HEK293 (cell line): ENCODE data around the gene CELSR1.

ENCODE experiments used
- CTCF ChIA-PET: fragments of 350-600 bp; formaldehyde crosslinking; extraction: SDS; loops from one replicate; lab custom pipeline; 2021; ENCODE audit warnings: antibody characterized with exemption; lab: Yijun Ruan, JAX
- POLR2A ChIA-PET: fragments of 300-600 bp; formaldehyde crosslinking; extraction: SDS; loops from one replicate; lab custom pipeline; 2020; ENCODE audit warnings: antibody characterized with exemption, inconsistent platforms; lab: Yijun Ruan, JAX
- H3K27ac ChIP-seq: fragments of 200-500 bp; sonication (Bioruptor generic); 2 replicates; pipeline ENCODE4 v1.5.1; 2014; ENCODE audit warnings: low read depth, low read length, control low read depth, inconsistent platforms; ENCODE audit errors: extremely low read depth
- H3K36me3 ChIP-seq, 2 experiments: fragments of 200-500 bp in 1 of 2; sonication (Bioruptor generic) in 1 of 2; 1 replicate in 1 of 2; 2 replicates in 1 of 2; pipeline ENCODE4 v1.5.1; 2014 to 2017; ENCODE audit warnings: inconsistent platforms in 2 of 2, low read length in 2 of 2; ENCODE audit not compliant: control insufficient read depth in 2 of 2, insufficient read depth in 1 of 2
- H3K4me1 ChIP-seq: fragments of 200-500 bp; sonication (Bioruptor generic); 2 replicates; pipeline ENCODE4 v1.5.1; 2014; ENCODE audit warnings: mild to moderate bottlenecking, low read length, inconsistent platforms; ENCODE audit not compliant: control insufficient read depth, insufficient read depth
- H3K4me3 ChIP-seq: 2 replicates; pipeline ENCODE4 v1.5.1; 2011; ENCODE audit warnings: low read depth, mild to moderate bottlenecking, control low read depth, low read length, moderate library complexity
- H3K9me3 ChIP-seq: fragments of 200-500 bp; sonication (Bioruptor generic); 2 replicates; pipeline ENCODE4 v1.5.1; 2014; ENCODE audit warnings: low read depth, low read length, inconsistent platforms; ENCODE audit not compliant: control insufficient read depth, insufficient read depth
- EGR2 ChIP-seq: fragments of 450-650 bp; formaldehyde crosslinking; IDR thresholded peaks from 2 replicates; pipeline ENCODE4 v1.5.1; 2016; ENCODE audit warnings: low read depth, missing biosample characterization, missing genetic modification characterization
- GLIS2 ChIP-seq: fragments of 450-650 bp; formaldehyde crosslinking; IDR thresholded peaks from 2 replicates; pipeline ENCODE4 v1.5.1; 2016; ENCODE audit warnings: missing biosample characterization, missing genetic modification characterization
- HOXA7 ChIP-seq: sonication (generic); formaldehyde crosslinking; IDR thresholded peaks from 2 replicates; pipeline ENCODE4 v1.8.1; 2022; ENCODE audit warnings: missing genetic modification reagents, borderline replicate concordance
- KLF1 ChIP-seq: fragments of 450-650 bp; formaldehyde crosslinking; IDR thresholded peaks from 2 replicates; pipeline ENCODE4 v1.5.1; 2016; ENCODE audit warnings: missing biosample characterization, missing genetic modification characterization
- MEIS1 ChIP-seq: sonication (generic); formaldehyde crosslinking; IDR thresholded peaks from 2 replicates; pipeline ENCODE4 v1.8.1; 2022; ENCODE audit warnings: missing genetic modification reagents, mild to moderate bottlenecking, borderline replicate concordance
- OSR2 ChIP-seq: fragments of 450-650 bp; formaldehyde crosslinking; IDR thresholded peaks from 2 replicates; pipeline ENCODE4 v1.5.1; 2016; ENCODE audit warnings: missing biosample characterization, missing genetic modification characterization
- OVOL3 ChIP-seq: fragments of 450-650 bp; formaldehyde crosslinking; IDR thresholded peaks from 2 replicates; pipeline ENCODE4 v1.5.1; 2016; ENCODE audit warnings: missing biosample characterization, missing genetic modification characterization
- SALL2 ChIP-seq: fragments of 450-650 bp; formaldehyde crosslinking; IDR thresholded peaks from 2 replicates; pipeline ENCODE4 v1.5.0; 2017; ENCODE audit warnings: missing biosample characterization, mild to moderate bottlenecking, missing genetic modification characterization, borderline replicate concordance
- SCRT1 ChIP-seq: fragments of 450-650 bp; formaldehyde crosslinking; IDR thresholded peaks from 2 replicates; pipeline ENCODE4 v1.5.1; 2016; ENCODE audit warnings: missing biosample characterization, missing genetic modification characterization, borderline replicate concordance
- ZBTB17 ChIP-seq: fragments of 450-650 bp; formaldehyde crosslinking; IDR thresholded peaks from 2 replicates; pipeline ENCODE4 v1.5.1; 2016; ENCODE audit warnings: missing biosample characterization, missing genetic modification characterization
- ZBTB8A ChIP-seq: fragments of 450-650 bp; formaldehyde crosslinking; IDR thresholded peaks from 2 replicates; pipeline ENCODE4 v1.5.1; 2016; ENCODE audit warnings: missing biosample characterization, missing genetic modification characterization
- ZFHX2 ChIP-seq: fragments of 450-650 bp; formaldehyde crosslinking; conservative IDR thresholded peaks from 2 replicates; pipeline ENCODE4 v1.5.1; 2016; ENCODE audit warnings: missing biosample characterization, missing genetic modification characterization
- ZNF366 ChIP-seq: fragments of 450-650 bp; formaldehyde crosslinking; conservative IDR thresholded peaks from 2 replicates; pipeline ENCODE4 v1.5.1; 2016; ENCODE audit warnings: missing biosample characterization, missing genetic modification characterization
- ZNF624 ChIP-seq: fragments of 450-650 bp; formaldehyde crosslinking; IDR thresholded peaks from 2 replicates; pipeline ENCODE4 v1.5.1; 2017; ENCODE audit warnings: missing biosample characterization, missing genetic modification characterization
- ZNF670 ChIP-seq: fragments of 450-650 bp; formaldehyde crosslinking; IDR thresholded peaks from 2 replicates; pipeline ENCODE4 v1.5.1; 2016; ENCODE audit warnings: missing biosample characterization, missing genetic modification characterization, low read depth
- ZNF747 ChIP-seq: fragments of 450-650 bp; formaldehyde crosslinking; IDR thresholded peaks from 2 replicates; pipeline ENCODE4 v1.5.1; 2016; ENCODE audit warnings: missing biosample characterization, missing genetic modification characterization
- TF ChIP-seq, protein P1 (sequence below): fragments of 450-650 bp; IDR thresholded peaks from 2 replicates; pipeline ENCODE4 v1.5.1; 2018; ENCODE audit warnings: missing biosample characterization, mild to moderate bottlenecking, missing genetic modification characterization
- TF ChIP-seq, protein P2 (sequence below): fragments of 450-650 bp; formaldehyde crosslinking; IDR thresholded peaks from 2 replicates; pipeline ENCODE4 v1.5.1; 2016; ENCODE audit warnings: missing biosample characterization, missing genetic modification characterization, low read depth
- TF ChIP-seq, protein P3 (sequence below): fragments of 450-650 bp; formaldehyde crosslinking; IDR thresholded peaks from 2 replicates; pipeline ENCODE4 v1.5.1; 2017; ENCODE audit warnings: missing biosample characterization, missing genetic modification characterization

Gene CELSR1

DNA sequence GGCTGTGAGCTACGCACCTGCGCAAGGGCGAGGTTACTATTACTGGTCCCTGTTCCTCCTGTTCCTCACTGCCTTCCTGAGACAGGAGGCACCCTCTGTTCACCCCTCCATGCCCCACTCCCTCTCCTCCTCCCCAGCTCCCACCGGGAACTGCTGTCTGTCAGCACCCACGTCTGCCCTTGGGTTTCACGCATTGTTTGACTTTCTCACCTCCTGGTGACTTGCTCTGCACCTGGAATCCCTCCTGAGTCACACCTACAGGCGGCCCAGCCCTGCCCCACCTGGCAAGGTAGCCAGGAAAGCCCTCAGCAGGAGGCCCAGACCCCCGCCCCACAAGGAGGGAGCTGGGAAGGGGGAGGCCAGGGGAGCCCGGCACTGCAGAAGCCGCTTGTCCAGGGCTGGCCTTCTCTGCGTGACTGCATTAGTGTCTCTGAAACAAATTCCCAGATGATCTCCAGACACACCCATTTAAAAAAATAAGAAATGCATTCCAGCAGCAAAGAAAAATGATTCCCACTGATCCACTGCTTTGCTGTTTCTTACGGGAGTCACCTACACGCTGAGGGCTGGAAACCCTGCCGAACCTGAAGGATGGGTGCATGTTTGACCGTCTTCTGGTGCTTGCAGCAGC lies 86.4 kb downstream of the CELSR1 start:
- no peak overlapping the region for H3K27ac ChIP-seq
- no peaks in the 10 kb centered on the region for H3K36me3 ChIP-seq
- ChIA-PET CTCF (interaction anchor here (0.6 to 1.3 kb wide), 2 partner anchors 91 to 563 kb away, joined by 3 read pairs; no protein-coding TSS in a partner anchor), POLR2A (no interaction called here)
- H3K4me1 ChIP-seq, result peaks cover 8% of the 10 kb centered on the region
- H3K9me3 ChIP-seq, result no peaks in the 10 kb centered on the region
- TF ChIP-seq, protein P1, sequence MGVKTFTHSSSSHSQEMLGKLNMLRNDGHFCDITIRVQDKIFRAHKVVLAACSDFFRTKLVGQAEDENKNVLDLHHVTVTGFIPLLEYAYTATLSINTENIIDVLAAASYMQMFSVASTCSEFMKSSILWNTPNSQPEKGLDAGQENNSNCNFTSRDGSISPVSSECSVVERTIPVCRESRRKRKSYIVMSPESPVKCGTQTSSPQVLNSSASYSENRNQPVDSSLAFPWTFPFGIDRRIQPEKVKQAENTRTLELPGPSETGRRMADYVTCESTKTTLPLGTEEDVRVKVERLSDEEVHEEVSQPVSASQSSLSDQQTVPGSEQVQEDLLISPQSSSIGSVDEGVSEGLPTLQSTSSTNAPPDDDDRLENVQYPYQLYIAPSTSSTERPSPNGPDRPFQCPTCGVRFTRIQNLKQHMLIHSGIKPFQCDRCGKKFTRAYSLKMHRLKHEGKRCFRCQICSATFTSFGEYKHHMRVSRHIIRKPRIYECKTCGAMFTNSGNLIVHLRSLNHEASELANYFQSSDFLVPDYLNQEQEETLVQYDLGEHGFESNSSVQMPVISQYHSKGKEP, result no peak
- TF ChIP-seq SCRT1 (tag by site-specific recombination) (no peak), ZNF624 (no peak)
- TF ChIP-seq, protein P2, sequence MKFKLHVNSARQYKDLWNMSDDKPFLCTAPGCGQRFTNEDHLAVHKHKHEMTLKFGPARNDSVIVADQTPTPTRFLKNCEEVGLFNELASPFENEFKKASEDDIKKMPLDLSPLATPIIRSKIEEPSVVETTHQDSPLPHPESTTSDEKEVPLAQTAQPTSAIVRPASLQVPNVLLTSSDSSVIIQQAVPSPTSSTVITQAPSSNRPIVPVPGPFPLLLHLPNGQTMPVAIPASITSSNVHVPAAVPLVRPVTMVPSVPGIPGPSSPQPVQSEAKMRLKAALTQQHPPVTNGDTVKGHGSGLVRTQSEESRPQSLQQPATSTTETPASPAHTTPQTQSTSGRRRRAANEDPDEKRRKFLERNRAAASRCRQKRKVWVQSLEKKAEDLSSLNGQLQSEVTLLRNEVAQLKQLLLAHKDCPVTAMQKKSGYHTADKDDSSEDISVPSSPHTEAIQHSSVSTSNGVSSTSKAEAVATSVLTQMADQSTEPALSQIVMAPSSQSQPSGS (tag by site-specific recombination), result no peak
- H3K4me3 ChIP-seq, result no peak overlapping the region

DNA sequence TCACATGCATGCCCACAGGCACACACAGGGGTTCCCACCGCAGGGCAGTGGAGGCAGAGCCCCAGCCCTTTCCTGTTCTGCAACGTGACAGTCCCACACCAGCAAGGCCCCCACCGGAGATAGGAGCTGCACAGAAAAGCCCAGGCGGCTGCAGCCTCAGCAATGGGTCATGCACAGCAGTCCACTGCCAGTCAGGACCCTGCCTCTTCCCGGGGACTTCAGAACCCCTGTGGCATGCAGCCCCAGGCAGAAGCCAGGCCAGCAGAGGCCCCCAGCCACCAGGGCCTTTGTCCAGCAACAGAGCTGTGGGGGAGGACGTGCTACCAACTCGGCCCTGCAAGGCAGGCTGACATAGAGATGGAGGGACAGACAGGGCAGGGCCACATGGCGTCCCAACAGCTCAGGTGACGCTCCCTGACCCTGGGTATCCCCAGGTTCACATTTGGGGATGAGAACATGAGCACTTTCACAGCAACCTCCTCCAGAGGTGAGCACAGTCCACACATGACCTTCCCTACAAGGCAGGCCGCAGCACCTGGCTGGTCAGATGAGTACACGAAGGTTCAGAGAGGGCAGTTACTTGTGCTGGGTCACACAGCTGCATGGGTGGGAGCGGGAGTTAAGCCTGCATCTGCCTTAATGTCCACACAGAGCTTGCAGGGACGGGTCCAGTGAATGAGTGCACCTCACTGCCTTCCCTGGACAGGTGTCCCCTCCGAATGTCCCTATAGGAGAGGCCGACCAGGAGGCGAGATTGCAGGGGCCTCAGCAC lies 87.3 kb downstream of the CELSR1 start:
- H3K4me1 ChIP-seq, result peaks cover 8% of the 10 kb centered on the region
- H3K9me3 ChIP-seq, result no peaks in the 10 kb centered on the region
- H3K27ac ChIP-seq, result no peak overlapping the region
- no peak overlapping the region for H3K4me3 ChIP-seq
- TF ChIP-seq MEIS1 (CRISPR knock-in tag) (no peak), OSR2 (tag by site-specific recombination) (no peak), GLIS2 (tag by site-specific recombination) (no peak), OVOL3 (tag by site-specific recombination) (no peak), ZNF747 (tag by site-specific recombination) (no peak), ZNF670 (no peak), SCRT1 (tag by site-specific recombination) (no peak), HOXA7 (CRISPR knock-in tag) (no peak), KLF1 (no peak)
- TF ChIP-seq, protein P3, sequence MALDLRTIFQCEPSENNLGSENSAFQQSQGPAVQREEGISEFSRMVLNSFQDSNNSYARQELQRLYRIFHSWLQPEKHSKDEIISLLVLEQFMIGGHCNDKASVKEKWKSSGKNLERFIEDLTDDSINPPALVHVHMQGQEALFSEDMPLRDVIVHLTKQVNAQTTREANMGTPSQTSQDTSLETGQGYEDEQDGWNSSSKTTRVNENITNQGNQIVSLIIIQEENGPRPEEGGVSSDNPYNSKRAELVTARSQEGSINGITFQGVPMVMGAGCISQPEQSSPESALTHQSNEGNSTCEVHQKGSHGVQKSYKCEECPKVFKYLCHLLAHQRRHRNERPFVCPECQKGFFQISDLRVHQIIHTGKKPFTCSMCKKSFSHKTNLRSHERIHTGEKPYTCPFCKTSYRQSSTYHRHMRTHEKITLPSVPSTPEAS (tag by site-specific recombination), result no peak
- no peaks in the 10 kb centered on the region for H3K36me3 ChIP-seq
- ChIA-PET POLR2A (no interaction called here), CTCF (interaction anchor here (0.6 to 1.3 kb wide), 2 partner anchors 91 kb away, joined by 3 to 5 read pairs; no protein-coding TSS in a partner anchor)

DNA sequence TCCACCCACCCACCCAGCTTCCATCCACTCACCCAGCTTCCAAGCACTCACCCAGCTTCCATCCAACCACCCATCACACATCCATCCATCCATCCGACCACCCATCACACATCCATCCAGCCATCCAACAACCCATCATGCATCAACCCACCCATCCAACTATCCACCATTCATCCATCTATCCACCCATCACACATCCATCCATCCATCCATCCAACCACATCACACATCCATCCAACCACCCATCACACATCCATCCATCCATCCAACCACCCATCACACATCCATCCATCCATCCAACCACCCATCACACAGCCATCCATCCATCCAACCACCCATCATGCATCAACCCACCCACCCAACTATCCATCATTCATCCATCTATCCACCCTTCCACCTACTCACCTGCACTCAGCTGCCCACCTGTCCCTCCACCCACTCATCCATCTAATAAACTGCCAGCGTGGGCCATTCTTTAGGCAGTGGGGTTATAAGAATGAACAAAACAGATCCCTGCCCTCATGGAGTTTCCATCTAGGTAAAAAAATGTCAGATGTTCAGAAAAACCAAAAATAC lies 88.2 kb downstream of the CELSR1 start:
- Histone ChIP-seq H3K27ac (no peak overlapping the region), H3K4me3 (no peak overlapping the region), H3K36me3 (no peaks in the 10 kb centered on the region), H3K4me1 (peaks cover 11% of the 10 kb centered on the region), H3K9me3 (no peaks in the 10 kb centered on the region)
- TF ChIP-seq ZBTB17 (peak; percentile 59), ZFHX2 (peak; percentile 93), ZBTB8A (no peak), EGR2 (tag by site-specific recombination) (peak; percentile 97), SALL2 (no peak), ZNF366 (peak; percentile 87)
- ChIA-PET CTCF (no interaction called here), POLR2A (no interaction called here)
